GM19455 (cell line): Measurements from ENCODE around the gene EIPR1.
"Not testable (repeated sequence)": the region's sequence is repeated elsewhere in the genome, so short reads cannot be mapped to it uniquely, and the experiment has no call there.

ENCODE experiments used
- ATAC-seq: cut with Tn5 transposase; IDR thresholded peaks from one replicate; pipeline ENCODE4 v1.9.1; 2021; ENCODE audit not compliant: unreplicated experiment

The EIPR1 gene

GRCh38 chr2:3291113-3291512, 86.5 kb downstream of the EIPR1 start:
- ATAC-seq: no peak

- ATAC-seq: no peak
Measured at GRCh38 chr2:3290655-3291054, 87.0 kb downstream of the EIPR1 start.

GRCh38 chr2:3289971-3290370, 87.6 kb downstream of the EIPR1 start:
- no peak for ATAC-seq

GRCh38 chr2:3289526-3289925, 88.1 kb downstream of the EIPR1 start:
- no peak for ATAC-seq

GRCh38 chr2:3289171-3289515, 88.5 kb downstream of the EIPR1 start:
- no peak for ATAC-seq

GRCh38 chr2:3288470-3289170, 89.0 kb downstream of the EIPR1 start:
- ATAC-seq: no peak

- ATAC-seq: no peak
Measured at GRCh38 chr2:3287896-3288295, 89.7 kb downstream of the EIPR1 start.

GRCh38 chr2:3286646-3287036, 91.0 kb downstream of the EIPR1 start:
- ATAC-seq: not testable (repeated sequence)

- ATAC-seq: no peak
Measured at GRCh38 chr2:3285901-3286645, 91.5 kb downstream of the EIPR1 start.

- ATAC-seq: no peak
Measured at GRCh38 chr2:3284657-3285630, 92.7 kb downstream of the EIPR1 start.

GRCh38 chr2:3283876-3284656, 93.6 kb downstream of the EIPR1 start:
- not testable (repeated sequence) for ATAC-seq

GRCh38 chr2:3283206-3283605, 94.4 kb downstream of the EIPR1 start:
- ATAC-seq: no peak

GRCh38 chr2:3282056-3282998, 95.3 kb downstream of the EIPR1 start:
- ATAC-seq: no peak

- ATAC-seq: no peak
Measured at GRCh38 chr2:3280683-3281520, 96.7 kb downstream of the EIPR1 start.

- no peak for ATAC-seq
Measured at GRCh38 chr2:3280197-3280596, 97.4 kb downstream of the EIPR1 start.

- ATAC-seq: no peak
Measured at GRCh38 chr2:3279236-3279960, 98.2 kb downstream of the EIPR1 start.

- no peak for ATAC-seq
Measured at GRCh38 chr2:3278521-3279218, 98.9 kb downstream of the EIPR1 start.
